Muscle layer of colon (tissue), 2 donors: ENCODE measurements around the gene RPUSD1.
A peak's percentile ranks its signal among the peaks of the same experiment; 100 is the strongest.
"Not testable (repeated sequence)": the region's sequence is repeated elsewhere in the genome, so short reads cannot be mapped to it uniquely, and the experiment has no call there.

ENCODE experiments used
- H3K27ac ChIP-seq: one replicate; pipeline ENCODE4 v1.7.0; 2013; ENCODE audit warnings: low read depth, mild to moderate bottlenecking, low read length, moderate library complexity
- H3K27me3 ChIP-seq, 2 donors: one replicate each; pipeline ENCODE4 v1.7.0; 2013; ENCODE audit warnings: low read length in 2 of 2, mild to moderate bottlenecking in 2 of 2; ENCODE audit not compliant: insufficient read depth in 2 of 2, control insufficient read depth in 1 of 2
- H3K36me3 ChIP-seq: one replicate; pipeline ENCODE4 v1.7.0; 2013; ENCODE audit warnings: mild to moderate bottlenecking, low read length; ENCODE audit not compliant: insufficient read depth
- H3K4me1 ChIP-seq: one replicate; pipeline ENCODE4 v1.7.0; 2013; ENCODE audit warnings: mild to moderate bottlenecking, low read length; ENCODE audit not compliant: insufficient read depth
- H3K4me3 ChIP-seq, 2 donors: one replicate each; pipeline ENCODE4 v1.7.0; 2013; ENCODE audit warnings: low read length in 2 of 2, low read depth in 1 of 2, mild to moderate bottlenecking in 1 of 2, moderate library complexity in 1 of 2
- H3K9ac ChIP-seq: one replicate; pipeline ENCODE4 v1.7.0; 2013; ENCODE audit warnings: low read length
- H3K9me3 ChIP-seq: one replicate; pipeline ENCODE4 v1.7.0; 2013; ENCODE audit warnings: mild to moderate bottlenecking, low read length
- donor health status: abdominal sarcoma.
- donor health status: Adenocarcinoma of cecum.

RPUSD1 gene

GRCh38 chr16:747978-748746 lies 40.0 kb downstream of the RPUSD1 start:
- H3K4me3 ChIP-seq: no peak overlapping the region
- H3K9ac ChIP-seq: no peak overlapping the region
- H3K27ac ChIP-seq: no peak overlapping the region
- H3K36me3 ChIP-seq: no peaks in the 10 kb centered on the region
- H3K4me1 ChIP-seq: no peaks in the 10 kb centered on the region
- peaks cover 0 to 6% of the 10 kb centered on the region in 2 donors for H3K27me3 ChIP-seq
- H3K9me3 ChIP-seq: no peaks in the 10 kb centered on the region

DNA sequence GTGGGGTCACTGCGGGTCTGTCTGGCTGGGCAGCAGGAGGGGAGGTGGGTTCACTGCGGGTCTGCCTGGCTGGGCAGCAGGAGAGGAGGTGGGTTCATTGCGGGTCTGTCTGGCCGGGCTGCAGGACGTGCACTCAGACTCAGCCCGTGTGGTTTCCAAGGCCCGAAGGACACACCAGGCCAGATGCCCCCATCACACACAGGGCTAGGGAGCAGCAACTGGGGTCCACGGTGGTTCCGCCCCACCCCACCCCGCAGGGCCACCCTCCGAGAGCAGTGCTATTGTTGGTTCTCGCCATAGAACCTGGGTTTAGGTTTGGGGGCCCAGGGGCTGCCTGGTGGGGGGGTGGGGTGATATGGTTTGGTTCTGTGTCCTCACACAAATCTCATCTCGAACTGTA lies 41.5 kb downstream of the RPUSD1 start:
- H3K9ac ChIP-seq: no peak overlapping the region
- H3K27ac ChIP-seq: no peak overlapping the region
- no peaks in the 10 kb centered on the region for H3K36me3 ChIP-seq
- H3K9me3 ChIP-seq: no peaks in the 10 kb centered on the region
- H3K4me3 ChIP-seq: no peak overlapping the region
- H3K27me3 ChIP-seq: peaks cover 0 to 10% of the 10 kb centered on the region in 2 donors
- no peaks in the 10 kb centered on the region for H3K4me1 ChIP-seq

- H3K27ac ChIP-seq: no peak overlapping the region
- peaks cover 3% of the 10 kb centered on the region for H3K4me1 ChIP-seq
- peaks cover 0 to 3% of the 10 kb centered on the region in 2 donors for H3K27me3 ChIP-seq
- no peaks in the 10 kb centered on the region for H3K9me3 ChIP-seq
- H3K36me3 ChIP-seq: no peaks in the 10 kb centered on the region
- H3K4me3 ChIP-seq: no peak overlapping the region
- no peak overlapping the region for H3K9ac ChIP-seq
Measured at GRCh38 chr16:745739-746138, 42.4 kb downstream of the RPUSD1 start.

DNA sequence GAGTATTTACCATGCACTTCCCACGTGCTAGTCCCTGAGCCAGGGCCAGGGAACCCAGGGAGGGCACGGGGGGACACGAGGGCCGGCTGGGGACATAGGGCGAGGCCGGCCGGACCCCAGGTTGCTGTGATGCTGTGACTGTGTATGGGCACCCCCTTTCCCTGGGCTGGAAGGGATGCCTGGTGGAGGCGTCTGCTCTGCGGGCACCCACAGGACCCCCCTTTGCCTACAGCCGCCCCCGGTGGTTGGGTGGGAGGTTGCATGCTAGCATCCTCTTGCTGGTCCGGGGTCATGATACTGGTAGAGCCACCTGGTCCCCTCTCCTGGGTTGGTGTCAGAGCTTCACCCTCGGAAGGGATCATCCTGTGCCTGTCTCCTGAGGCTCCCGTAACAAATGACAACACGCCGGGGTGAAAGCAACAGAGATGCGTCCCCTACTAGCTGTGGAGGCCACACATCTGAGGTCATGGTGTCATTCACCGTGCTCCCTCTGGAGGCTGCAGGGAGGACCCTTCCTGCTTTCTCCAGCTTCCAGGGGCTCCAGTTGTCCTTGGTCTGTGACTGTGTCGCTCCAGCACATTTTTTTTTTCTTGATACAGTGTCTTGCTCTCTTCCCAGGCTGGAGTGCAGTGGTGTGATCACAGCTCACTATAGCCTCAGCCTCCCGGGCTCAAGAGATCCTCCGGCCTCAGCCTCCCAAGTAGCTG lies 44.2 kb downstream of the RPUSD1 start:
- H3K36me3 ChIP-seq: no peaks in the 10 kb centered on the region
- no peaks in the 10 kb centered on the region for H3K9me3 ChIP-seq
- peaks cover 0 to 3% of the 10 kb centered on the region in 2 donors for H3K27me3 ChIP-seq
- H3K9ac ChIP-seq: no peak overlapping the region
- H3K27ac ChIP-seq: no peak overlapping the region
- H3K4me1 ChIP-seq: peaks cover 10% of the 10 kb centered on the region
- no peak overlapping the region for H3K4me3 ChIP-seq

- H3K9me3 ChIP-seq, H3K27ac ChIP-seq, H3K27me3 ChIP-seq, H3K4me1 ChIP-seq, H3K36me3 ChIP-seq, H3K4me3 ChIP-seq, H3K9ac ChIP-seq: not testable (repeated sequence)
Measured at GRCh38 chr16:742894-743293, 45.3 kb downstream of the RPUSD1 start.

- H3K4me3 ChIP-seq: no peak overlapping the region
- peaks cover 9% of the 10 kb centered on the region for H3K36me3 ChIP-seq
- peaks cover 0 to 3% of the 10 kb centered on the region in 2 donors for H3K27me3 ChIP-seq
- H3K27ac ChIP-seq: no peak overlapping the region
- H3K9ac ChIP-seq: no peak overlapping the region
- H3K4me1 ChIP-seq: peaks cover 10% of the 10 kb centered on the region
- H3K9me3 ChIP-seq: no peaks in the 10 kb centered on the region
Measured at GRCh38 chr16:741986-742629, 46.1 kb downstream of the RPUSD1 start.

- Histone ChIP-seq H3K36me3 (peaks cover 13% of the 10 kb centered on the region), H3K27me3 (peaks cover 0 to 3% of the 10 kb centered on the region in 2 donors), H3K4me3 (peak within 1 kb of the TSS; percentile 72 to 97), H3K4me1 (peaks cover 10% of the 10 kb centered on the region), H3K27ac (peak within 1 kb of the TSS; percentile 82), H3K9me3 (no peaks in the 10 kb centered on the region), H3K9ac (peak within 1 kb of the TSS; percentile 27)
Measured at GRCh38 chr16:740764-741505, 47.2 kb downstream of the RPUSD1 start, which contains the start of gene CIAO3. Gene CIAO3 (minus strand): TSS chr16:740997. CDS start chr16:740985, 12 bp downstream.

- Histone ChIP-seq H3K4me1 (peaks cover 10% of the 10 kb centered on the region), H3K36me3 (peaks cover 17% of the 10 kb centered on the region), H3K4me3 (peak overlapping the region; percentile 72 to 97), H3K27ac (peak overlapping the region; percentile 82), H3K9ac (peak overlapping the region; percentile 27), H3K27me3 (peaks cover 0 to 3% of the 10 kb centered on the region in 2 donors), H3K9me3 (no peaks in the 10 kb centered on the region)
Measured at GRCh38 chr16:740459-740763, 47.8 kb downstream of the RPUSD1 start.

- no peaks in the 10 kb centered on the region for H3K9me3 ChIP-seq
- H3K27me3 ChIP-seq: peaks cover 0 to 3% of the 10 kb centered on the region in 2 donors
- peaks cover 10% of the 10 kb centered on the region for H3K4me1 ChIP-seq
- peaks cover 21% of the 10 kb centered on the region for H3K36me3 ChIP-seq
- H3K9ac ChIP-seq: peak overlapping the region; percentile 27
- peak overlapping the region; percentile 82 for H3K27ac ChIP-seq
- H3K4me3 ChIP-seq: peak overlapping the region; percentile 72 to 97
Measured at GRCh38 chr16:739560-740458, 48.4 kb downstream of the RPUSD1 start.

DNA sequence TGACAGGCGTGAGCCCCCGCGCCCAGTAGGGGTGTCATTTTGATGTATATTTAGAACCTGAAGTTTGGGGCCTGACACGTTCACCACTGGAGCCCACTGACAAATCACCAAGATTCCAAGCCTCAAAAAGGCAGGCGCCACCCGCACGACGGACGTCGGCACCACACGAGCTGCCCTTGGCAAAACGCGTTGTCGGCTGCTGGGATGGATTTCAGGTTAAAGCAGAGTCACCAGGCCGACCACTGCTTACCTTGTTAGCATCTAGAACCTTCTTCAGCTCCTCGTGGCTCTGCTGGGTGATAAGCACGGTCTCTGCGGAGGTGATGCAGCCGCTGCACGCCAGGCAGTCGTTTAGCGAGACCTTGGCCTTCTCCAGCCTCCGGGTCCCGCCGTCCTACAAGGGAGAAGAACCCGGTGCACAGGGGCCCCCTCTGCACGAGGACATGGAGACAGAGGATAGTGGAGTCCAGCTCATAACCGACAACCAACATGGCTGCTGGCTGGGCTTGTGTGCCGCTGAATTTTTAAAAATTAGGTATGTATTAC lies 51.2 kb downstream of the RPUSD1 start:
- Histone ChIP-seq H3K4me1 (peaks cover 10% of the 10 kb centered on the region), H3K27ac (no peak overlapping the region), H3K4me3 (no peak overlapping the region), H3K27me3 (no peaks in the 10 kb centered on the region), H3K9me3 (no peaks in the 10 kb centered on the region), H3K9ac (no peak overlapping the region), H3K36me3 (peaks cover 25% of the 10 kb centered on the region)
